Activated CD4-positive, alpha-beta memory T cell treated with anti-CD3 and anti-CD28 coated beads, Interleukin-2, amount 10 ng/mL, durations not matched to agents 7 days and 5 days (primary cell): ENCODE measurements around the gene NRIP1. TPM values are rescaled to one million over a fixed set of nuclear protein-coding genes. Genes with fewer than 3 reads are reported as not detected.
A peak's percentile ranks its signal among the peaks of the same experiment; 100 is the strongest.

Experiments
- CTCF ChIA-PET: fragments of 350-600 bp; sonication (Branson Sonifier 250); formaldehyde crosslinking; loops from one replicate; lab custom pipeline; 2021; ENCODE audit warnings: antibody characterized with exemption, inconsistent platforms; lab: Charles Lee
- POLR2A ChIA-PET: fragments of 350-600 bp; sonication (Branson Sonifier 250); formaldehyde crosslinking; loops from one replicate; lab custom pipeline; 2021; ENCODE audit warnings: antibody characterized with exemption; lab: Charles Lee
- DNase-seq: peaks from one replicate; pipeline ENCODE4 v3.0.0-alpha.2; 2020
- H3K27ac Mint-ChIP-seq: one replicate; pipeline ENCODE4 v1.8.0; 2021; ENCODE audit warnings: mild to moderate bottlenecking, mixed read lengths
- H3K27me3 Mint-ChIP-seq: one replicate; pipeline ENCODE4 v1.8.0; 2021; ENCODE audit warnings: mixed read lengths
- H3K36me3 Mint-ChIP-seq: one replicate; pipeline ENCODE4 v1.8.0; 2021; ENCODE audit warnings: low read depth, mixed read lengths
- H3K4me1 Mint-ChIP-seq: one replicate; pipeline ENCODE4 v1.8.0; 2021; ENCODE audit warnings: mixed read lengths
- H3K4me3 Mint-ChIP-seq: one replicate; pipeline ENCODE4 v1.8.0; 2021; ENCODE audit warnings: mild to moderate bottlenecking, mixed read lengths
- H3K9me3 Mint-ChIP-seq: one replicate; pipeline ENCODE4 v1.8.0; 2021; ENCODE audit warnings: mixed read lengths
- total RNA-seq, 2 experiments: library from RNA; stranded (reverse); gene quantifications; one replicate each; pipeline ENCODE4 v1.2.3, GENCODE V29; 2021

NRIP1 gene
- total RNA-seq, 2 experiments from 2014 or later, result 5.3 to 7.7 TPM

DNA sequence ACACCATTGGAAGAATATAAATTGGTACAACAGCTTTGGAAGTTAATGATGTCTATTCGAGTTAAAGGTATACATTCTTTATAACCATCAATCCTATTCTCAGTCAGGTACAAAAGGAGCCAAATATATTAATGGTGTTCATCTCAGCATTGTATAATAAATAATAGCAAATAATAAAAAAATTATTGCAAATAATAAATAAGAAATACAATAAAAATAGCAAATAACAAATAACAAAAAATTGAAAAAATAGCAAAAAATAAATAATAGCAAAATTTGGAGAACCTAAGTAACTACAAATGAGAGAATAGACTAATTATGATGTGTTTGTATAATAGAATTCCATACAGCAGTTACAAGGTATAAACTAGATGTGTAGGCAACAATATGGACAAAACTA lies 25.6 kb upstream of the NRIP1 start:
- no peak overlapping the region for H3K4me3 Mint-ChIP-seq
- peaks cover 2% of the 10 kb centered on the region for H3K27me3 Mint-ChIP-seq
- no peak for DNase-seq
- ChIA-PET CTCF (no interaction called here), POLR2A (no interaction called here)
- no peak overlapping the region for H3K27ac Mint-ChIP-seq
- H3K36me3 Mint-ChIP-seq, result no peaks in the 10 kb centered on the region
- no peaks in the 10 kb centered on the region for H3K9me3 Mint-ChIP-seq
- H3K4me1 Mint-ChIP-seq, result no peaks in the 10 kb centered on the region

- no peak overlapping the region for H3K27ac Mint-ChIP-seq
- no peaks in the 10 kb centered on the region for H3K36me3 Mint-ChIP-seq
- H3K4me3 Mint-ChIP-seq, result no peak overlapping the region
- DNase-seq, result no peak
- ChIA-PET CTCF (no interaction called here), POLR2A (no interaction called here)
- no peaks in the 10 kb centered on the region for H3K4me1 Mint-ChIP-seq
- no peaks in the 10 kb centered on the region for H3K27me3 Mint-ChIP-seq
- no peaks in the 10 kb centered on the region for H3K9me3 Mint-ChIP-seq
Measured at GRCh38 chr21:15088488-15088887, 23.7 kb upstream of the NRIP1 start.

GRCh38 chr21:15084668-15085067 lies 19.9 kb upstream of the NRIP1 start:
- H3K4me1 Mint-ChIP-seq, result no peaks in the 10 kb centered on the region
- H3K27ac Mint-ChIP-seq, result no peak overlapping the region
- H3K4me3 Mint-ChIP-seq, result no peak overlapping the region
- no peaks in the 10 kb centered on the region for H3K36me3 Mint-ChIP-seq
- POLR2A ChIA-PET, result no interaction called here
- H3K9me3 Mint-ChIP-seq, result no peaks in the 10 kb centered on the region
- CTCF ChIA-PET, result no interaction called here
- no peak for DNase-seq
- no peaks in the 10 kb centered on the region for H3K27me3 Mint-ChIP-seq

DNA sequence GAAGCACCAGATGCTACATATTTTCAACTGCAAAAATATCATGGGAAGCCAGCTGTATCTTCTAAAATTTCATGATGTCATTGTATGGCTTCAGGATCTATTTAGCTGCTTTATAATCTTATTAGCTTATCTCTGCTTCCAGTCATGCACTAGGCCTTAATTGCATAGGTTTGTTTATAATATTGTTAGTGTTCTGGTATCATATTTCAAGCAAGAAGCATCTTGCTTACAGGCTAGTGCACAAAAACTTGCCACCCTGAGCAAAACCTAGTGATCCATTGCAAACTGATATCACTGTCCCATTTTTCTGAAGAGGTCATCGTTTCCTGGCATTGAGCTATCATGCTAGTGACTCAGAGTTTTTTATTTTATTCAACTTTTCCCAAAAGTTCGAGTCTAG lies 15.7 kb upstream of the NRIP1 start:
- no peaks in the 10 kb centered on the region for H3K36me3 Mint-ChIP-seq
- peaks cover 6% of the 10 kb centered on the region for H3K27me3 Mint-ChIP-seq
- H3K9me3 Mint-ChIP-seq, result no peaks in the 10 kb centered on the region
- no peak overlapping the region for H3K4me3 Mint-ChIP-seq
- ChIA-PET CTCF (no interaction called here), POLR2A (no interaction called here)
- H3K4me1 Mint-ChIP-seq, result no peaks in the 10 kb centered on the region
- H3K27ac Mint-ChIP-seq, result no peak overlapping the region
- DNase-seq, result no peak

- Mint-ChIP-seq H3K27ac (no peak overlapping the region), H3K9me3 (no peaks in the 10 kb centered on the region), H3K36me3 (no peaks in the 10 kb centered on the region), H3K4me1 (no peaks in the 10 kb centered on the region), H3K27me3 (peaks cover 6% of the 10 kb centered on the region), H3K4me3 (no peak overlapping the region)
- ChIA-PET POLR2A (no interaction called here), CTCF (no interaction called here)
- no peak for DNase-seq
Measured at GRCh38 chr21:15079269-15079668, 14.5 kb upstream of the NRIP1 start.

DNA sequence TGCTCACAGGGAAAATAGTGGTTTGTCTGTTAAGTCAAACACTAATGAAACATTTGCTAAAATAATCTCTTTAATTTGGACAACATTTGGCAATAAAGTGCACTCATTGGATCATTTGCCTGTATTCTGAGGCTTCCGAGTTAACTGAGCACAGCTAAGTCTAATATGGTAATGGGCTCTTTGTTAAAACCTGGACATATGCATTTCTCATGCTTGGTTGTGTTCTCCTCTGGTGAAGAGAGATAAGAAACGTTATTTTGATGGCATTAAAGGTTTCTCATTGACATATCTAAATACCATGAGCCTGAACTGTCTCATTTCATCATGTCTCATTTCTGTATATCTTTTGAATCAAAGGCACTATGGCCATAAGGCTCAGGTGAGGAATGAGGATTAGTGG lies 13.4 kb upstream of the NRIP1 start:
- no peaks in the 10 kb centered on the region for H3K4me1 Mint-ChIP-seq
- H3K36me3 Mint-ChIP-seq, result no peaks in the 10 kb centered on the region
- no peak overlapping the region for H3K4me3 Mint-ChIP-seq
- no peaks in the 10 kb centered on the region for H3K9me3 Mint-ChIP-seq
- ChIA-PET CTCF (no interaction called here), POLR2A (no interaction called here)
- H3K27ac Mint-ChIP-seq, result no peak overlapping the region
- peaks cover 6% of the 10 kb centered on the region for H3K27me3 Mint-ChIP-seq
- no peak for DNase-seq

DNA sequence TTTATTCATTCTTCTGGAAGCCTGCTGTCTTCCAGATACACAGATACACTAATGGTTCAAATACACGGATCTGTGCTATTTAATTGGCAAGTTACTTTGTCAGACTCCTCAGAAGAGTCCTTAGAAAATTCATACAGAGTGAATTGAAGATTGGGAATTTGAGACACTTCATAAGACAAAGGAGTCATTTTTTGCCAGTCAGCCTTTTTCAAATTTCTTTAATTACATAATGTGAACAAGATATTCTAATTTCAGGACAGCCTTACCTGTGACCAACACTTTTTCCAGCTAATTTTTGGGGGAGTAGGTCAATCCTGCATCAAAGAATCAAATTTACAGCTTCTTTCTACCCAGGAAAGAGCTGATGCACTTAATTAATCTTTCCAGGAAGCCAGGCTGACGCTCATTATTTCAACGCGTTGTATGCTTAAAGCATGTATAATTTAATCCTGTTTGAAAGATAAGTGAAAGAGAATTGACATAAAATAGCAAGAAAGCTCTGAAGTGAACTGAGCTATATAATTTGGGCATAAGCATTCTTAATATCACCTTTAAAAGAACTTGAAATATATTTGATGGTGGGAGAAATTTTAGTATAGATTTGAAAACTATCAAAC lies 12.8 kb upstream of the NRIP1 start:
- Mint-ChIP-seq H3K4me3 (no peak overlapping the region), H3K4me1 (no peaks in the 10 kb centered on the region), H3K9me3 (no peaks in the 10 kb centered on the region), H3K27me3 (peaks cover 6% of the 10 kb centered on the region), H3K27ac (no peak overlapping the region), H3K36me3 (no peaks in the 10 kb centered on the region)
- DNase-seq, result no peak
- ChIA-PET POLR2A (no interaction called here), CTCF (no interaction called here)

GRCh38 chr21:15076730-15077129 lies 11.9 kb upstream of the NRIP1 start:
- peaks cover 6% of the 10 kb centered on the region for H3K27me3 Mint-ChIP-seq

DNA sequence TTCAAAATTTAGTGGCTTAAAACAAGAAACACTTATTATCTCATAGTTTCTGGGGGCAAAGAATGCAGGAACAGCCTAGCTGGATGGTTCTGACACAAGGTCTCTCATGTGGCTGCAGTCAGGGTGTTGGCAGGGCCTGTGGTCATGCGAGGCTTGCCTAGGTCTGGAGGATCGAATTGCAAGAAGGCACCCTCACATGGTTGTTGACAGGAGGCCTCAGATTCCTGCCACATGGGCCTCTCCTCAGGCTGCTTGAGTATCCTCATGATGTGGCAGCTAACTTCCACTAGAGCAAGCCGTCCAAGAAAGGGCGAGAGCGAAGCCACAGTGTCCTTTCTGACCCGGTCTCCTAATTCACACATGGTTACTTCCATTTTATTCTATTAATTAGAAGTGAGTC lies 6.2 kb upstream of the NRIP1 start:
- H3K4me1 Mint-ChIP-seq, result peaks cover 5% of the 10 kb centered on the region
- DNase-seq, result no peak
- H3K36me3 Mint-ChIP-seq, result no peaks in the 10 kb centered on the region
- H3K27ac Mint-ChIP-seq, result no peak overlapping the region
- H3K4me3 Mint-ChIP-seq, result no peak overlapping the region
- CTCF ChIA-PET, result no interaction called here
- H3K9me3 Mint-ChIP-seq, result no peaks in the 10 kb centered on the region
- H3K27me3 Mint-ChIP-seq, result peaks cover 17% of the 10 kb centered on the region
- POLR2A ChIA-PET, result no interaction called here

More at GRCh38 chr21:15076730-15077129, 11.9 kb upstream of the NRIP1 start:
- H3K4me1 Mint-ChIP-seq, result no peaks in the 10 kb centered on the region
- H3K9me3 Mint-ChIP-seq, result no peaks in the 10 kb centered on the region
- CTCF ChIA-PET, result no interaction called here
- POLR2A ChIA-PET, result no interaction called here
- H3K27ac Mint-ChIP-seq, result no peak overlapping the region
- DNase-seq, result no peak
- H3K36me3 Mint-ChIP-seq, result no peaks in the 10 kb centered on the region
- H3K4me3 Mint-ChIP-seq, result no peak overlapping the region

GRCh38 chr21:15066123-15066575 lies 1.3 kb upstream of the NRIP1 start:
- Mint-ChIP-seq H3K27ac (peak overlapping the region; percentile 78), H3K9me3 (no peaks in the 10 kb centered on the region), H3K27me3 (peaks cover 47% of the 10 kb centered on the region), H3K4me3 (peak overlapping the region; percentile 89), H3K36me3 (peaks cover 4% of the 10 kb centered on the region), H3K4me1 (peaks cover 27% of the 10 kb centered on the region)
- ChIA-PET POLR2A (interaction anchor here (0.6 to 1.8 kb wide), 3 partner anchors 14 to 390 kb away, joined by 3 to 6 read pairs (median 6); no protein-coding TSS in a partner anchor), CTCF (no interaction called here)
- DNase-seq, result no peak

DNA sequence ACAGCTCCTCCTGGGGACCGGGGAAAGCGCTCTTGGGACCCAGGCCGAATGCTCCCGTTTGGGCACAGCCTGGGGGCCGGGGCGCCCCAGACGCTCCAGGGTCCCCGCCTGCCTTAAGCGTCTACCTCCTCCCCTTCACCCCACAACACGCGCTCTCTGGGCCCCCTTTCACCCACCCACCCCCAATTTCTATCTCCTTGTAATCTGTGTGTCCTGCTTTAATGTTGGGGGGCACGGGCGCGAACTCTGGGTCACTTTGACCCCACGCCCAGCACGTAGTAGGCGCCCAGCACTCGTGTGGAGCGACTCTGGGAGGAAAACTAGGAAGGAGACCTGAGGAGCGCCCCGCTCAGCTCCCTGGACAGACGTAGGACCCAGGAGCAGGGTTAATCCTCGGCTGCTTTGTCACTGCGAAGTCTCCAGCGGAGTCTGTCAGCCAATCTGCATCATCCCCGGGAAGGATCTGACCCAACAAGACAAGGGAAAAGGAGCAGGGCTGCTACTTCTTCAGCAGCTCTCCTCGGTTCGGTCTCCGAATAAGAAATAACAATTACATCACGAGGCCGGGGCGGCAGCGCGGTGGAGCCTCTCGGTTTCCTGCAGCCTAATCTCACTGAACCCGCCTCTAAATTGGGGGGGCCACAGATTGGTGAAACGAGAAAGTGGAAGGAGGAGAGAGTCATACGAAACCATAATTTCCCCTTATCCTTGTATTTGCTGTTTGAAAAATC lies 757 bp upstream of the NRIP1 start:
- POLR2A ChIA-PET, result interaction anchor here (1.0 to 1.8 kb wide), 5 partner anchors 9 to 683 kb away, joined by 3 to 7 read pairs (median 6); partner anchors contain the start of gene HSPA13
- peaks cover 53% of the 10 kb centered on the region for H3K27me3 Mint-ChIP-seq

DNA sequence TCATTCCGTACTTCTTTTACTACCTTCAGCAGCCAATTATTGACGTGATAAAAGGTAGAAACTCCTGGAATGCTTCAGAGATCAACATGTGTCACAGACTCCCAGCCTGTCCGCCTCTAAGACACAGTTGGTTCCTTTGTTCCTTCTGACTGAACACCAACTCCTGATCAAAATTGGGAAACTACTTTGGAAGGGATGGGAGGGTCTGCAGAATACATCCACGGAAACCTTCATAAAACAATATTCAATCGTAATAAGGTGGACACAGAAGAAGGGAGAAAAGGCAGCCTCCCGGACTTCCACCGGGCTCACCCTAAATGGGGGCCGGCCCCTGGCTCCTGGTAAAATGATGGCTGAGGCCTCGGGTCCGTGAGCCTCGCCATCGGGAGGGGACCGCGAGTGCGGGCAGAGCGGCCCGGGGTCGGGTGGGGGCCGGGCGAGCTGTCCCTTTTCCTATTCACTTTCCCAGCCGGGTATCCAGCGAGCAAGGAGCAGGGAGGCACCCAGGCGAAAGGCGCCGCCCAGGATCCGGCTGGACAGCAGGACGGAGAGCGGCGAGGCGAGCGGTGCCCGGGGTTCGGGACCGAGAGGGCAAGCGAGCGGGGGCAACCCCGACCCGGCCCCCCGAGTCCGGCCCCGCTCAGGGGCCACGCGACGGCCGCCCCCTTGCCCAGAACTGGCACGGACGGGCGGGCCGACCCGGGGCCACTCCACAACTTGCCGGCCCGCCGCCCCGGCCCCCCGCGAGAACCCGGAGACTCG lies 805 bp downstream of the NRIP1 start:
- Mint-ChIP-seq H3K27ac (peak overlapping the region; percentile 29), H3K9me3 (no peaks in the 10 kb centered on the region), H3K36me3 (peaks cover 4% of the 10 kb centered on the region), H3K4me3 (peak overlapping the region; percentile 73), H3K4me1 (peaks cover 31% of the 10 kb centered on the region), H3K27me3 (peaks cover 53% of the 10 kb centered on the region)
- CTCF ChIA-PET, result no interaction called here
- no peak for DNase-seq
- POLR2A ChIA-PET, result interaction anchor here (1.1 to 1.3 kb wide), 3 partner anchors 7 to 301 kb away, joined by 3 to 6 read pairs (median 3); no protein-coding TSS in a partner anchor

More for the DNA sequence above, 757 bp upstream of the NRIP1 start:
- H3K36me3 Mint-ChIP-seq, result peaks cover 4% of the 10 kb centered on the region
- peak overlapping the region; percentile 78 for H3K27ac Mint-ChIP-seq
- H3K4me1 Mint-ChIP-seq, result peaks cover 31% of the 10 kb centered on the region
- peak; percentile 67 for DNase-seq
- H3K4me3 Mint-ChIP-seq, result peak overlapping the region; percentile 89
- CTCF ChIA-PET, result interaction anchor here (0.6 kb wide), 1 partner anchor 584 kb away, joined by 3 read pairs; no protein-coding TSS in a partner anchor
- no peaks in the 10 kb centered on the region for H3K9me3 Mint-ChIP-seq
